RWPE1 (cell line): ENCODE data around the gene LMO1.

Experiments
- CTCF ChIA-PET: fragments of 350-600 bp; sonication (Branson Sonifier 250); formaldehyde crosslinking; extraction: SDS; loops from one replicate; lab custom pipeline; 2021; lab: Yijun Ruan, JAX
- POLR2A ChIA-PET: fragments of 400-600 bp; formaldehyde crosslinking; extraction: SDS; loops from one replicate; lab custom pipeline; 2020; ENCODE audit warnings: antibody characterized with exemption; ENCODE audit not compliant: low non-redundant PET; lab: Yijun Ruan, JAX
- DNase-seq: peaks from one replicate; pipeline ENCODE4 v3.0.0; 2012; ENCODE audit warnings: low spot score
- H3K27ac ChIP-seq: fragments of 450-650 bp; 2 replicates; pipeline ENCODE4 v1.5.1; 2017
- TF ChIP-seq, protein P1 (sequence below): fragments of 450-650 bp; conservative IDR thresholded peaks from 2 replicates; pipeline ENCODE4 v1.5.1; 2017; ENCODE audit warnings: low read depth, mild to moderate bottlenecking

The LMO1 gene

DNA sequence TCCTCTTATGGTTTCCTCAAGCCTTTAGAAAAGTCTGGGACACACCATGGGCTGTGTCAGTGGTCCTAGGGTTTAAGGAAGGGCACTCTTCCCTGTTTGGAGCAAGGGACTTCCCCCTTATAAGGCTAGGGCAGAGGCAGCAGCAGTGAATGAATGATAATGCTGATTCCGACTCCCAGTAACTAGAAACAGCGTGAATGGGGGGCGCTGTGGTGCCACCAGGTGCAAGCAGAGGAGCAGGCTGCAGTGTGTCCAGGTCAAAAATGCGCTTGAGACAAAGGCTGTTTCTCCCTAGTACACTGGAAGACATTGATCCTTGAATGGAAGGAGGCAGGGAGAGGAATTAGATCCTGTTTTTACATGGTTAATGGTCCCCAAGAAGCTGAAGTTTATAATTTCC, 83.2 kb downstream of the LMO1 start:
- H3K27ac ChIP-seq: no peak overlapping the region
- CTCF ChIA-PET: no interaction called here
- no peak for DNase-seq
- TF ChIP-seq, protein P1, sequence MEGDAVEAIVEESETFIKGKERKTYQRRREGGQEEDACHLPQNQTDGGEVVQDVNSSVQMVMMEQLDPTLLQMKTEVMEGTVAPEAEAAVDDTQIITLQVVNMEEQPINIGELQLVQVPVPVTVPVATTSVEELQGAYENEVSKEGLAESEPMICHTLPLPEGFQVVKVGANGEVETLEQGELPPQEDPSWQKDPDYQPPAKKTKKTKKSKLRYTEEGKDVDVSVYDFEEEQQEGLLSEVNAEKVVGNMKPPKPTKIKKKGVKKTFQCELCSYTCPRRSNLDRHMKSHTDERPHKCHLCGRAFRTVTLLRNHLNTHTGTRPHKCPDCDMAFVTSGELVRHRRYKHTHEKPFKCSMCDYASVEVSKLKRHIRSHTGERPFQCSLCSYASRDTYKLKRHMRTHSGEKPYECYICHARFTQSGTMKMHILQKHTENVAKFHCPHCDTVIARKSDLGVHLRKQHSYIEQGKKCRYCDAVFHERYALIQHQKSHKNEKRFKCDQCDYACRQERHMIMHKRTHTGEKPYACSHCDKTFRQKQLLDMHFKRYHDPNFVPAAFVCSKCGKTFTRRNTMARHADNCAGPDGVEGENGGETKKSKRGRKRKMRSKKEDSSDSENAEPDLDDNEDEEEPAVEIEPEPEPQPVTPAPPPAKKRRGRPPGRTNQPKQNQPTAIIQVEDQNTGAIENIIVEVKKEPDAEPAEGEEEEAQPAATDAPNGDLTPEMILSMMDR: no peak
- POLR2A ChIA-PET: no interaction called here

DNA sequence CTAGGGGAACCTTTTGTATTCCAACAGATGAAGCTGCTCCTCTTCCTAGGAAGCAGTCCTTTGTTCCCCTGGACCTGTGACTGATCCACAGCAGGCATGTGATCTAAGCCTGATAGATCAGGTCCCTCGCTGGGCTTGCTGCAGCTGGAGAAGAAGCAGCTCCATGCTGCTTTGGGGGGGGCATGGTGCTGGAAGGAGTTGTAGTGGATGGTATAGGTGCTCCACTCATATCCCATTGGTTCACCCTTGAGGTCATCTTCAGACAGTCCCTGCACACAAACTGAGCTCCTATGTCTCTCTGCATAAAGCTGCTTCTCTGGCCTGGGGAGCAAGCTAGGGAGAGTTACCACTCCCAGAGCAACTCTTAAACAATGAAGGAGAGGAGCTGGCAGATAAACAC, 85.4 kb downstream of the LMO1 start:
- CTCF ChIA-PET: interaction anchor here (0.6 to 0.7 kb wide), 3 partner anchors 79 to 1423 kb away, joined by 3 to 4 read pairs (median 4); no protein-coding TSS in a partner anchor

DNA sequence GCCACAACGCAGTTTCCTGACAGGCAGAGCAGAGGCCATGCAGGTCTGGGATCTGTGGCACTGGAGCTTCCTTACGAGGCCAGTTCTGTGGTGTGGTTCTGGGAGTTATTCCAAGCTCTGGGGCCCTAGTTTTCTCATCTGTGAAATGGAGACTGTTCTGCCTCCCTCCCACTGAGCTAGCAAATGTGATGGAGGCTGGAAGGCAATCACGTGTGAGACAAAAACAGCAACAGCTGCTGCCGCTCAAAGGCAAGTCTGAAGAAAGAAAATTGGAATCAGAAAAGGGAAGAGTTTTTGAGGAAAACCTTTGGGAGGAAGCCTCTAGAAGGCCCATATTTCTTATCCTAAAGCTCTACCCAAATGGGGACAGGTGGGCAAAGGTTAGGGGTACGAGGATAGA, 86.5 kb downstream of the LMO1 start:
- ChIA-PET POLR2A (no interaction called here), CTCF (interaction anchor here (0.6 kb wide), 1 partner anchor 390 kb away, joined by 3 read pairs; no protein-coding TSS in a partner anchor)
- TF ChIP-seq, protein P1: no peak
- H3K27ac ChIP-seq: no peak overlapping the region
- DNase-seq: no peak

More for the DNA sequence above, 85.4 kb downstream of the LMO1 start:
- no peak for DNase-seq
- no peak overlapping the region for H3K27ac ChIP-seq
- TF ChIP-seq, protein P1: no peak
- POLR2A ChIA-PET: interaction anchor here (0.5 kb wide), 1 partner anchor 93 kb away, joined by 3 read pairs; no protein-coding TSS in a partner anchor
